Suprapubic skin (tissue), 4 donors: Measurements from ENCODE around the gene SLK.

Experiments used
- CTCF ChIP-seq, 2 donors: fragments of 200-600 bp in 1 of 2; fragments of 450-650 bp in 1 of 2; sonication (generic) in 1 of 2; IDR thresholded peaks; one replicate each; pipeline ENCODE4 v1.5.1; 2016 to 2019; ENCODE audit warnings: antibody characterized with exemption in 2 of 2, mild to moderate bottlenecking in 1 of 2, moderate library complexity in 1 of 2
- EP300 ChIP-seq: sonication (generic); formaldehyde crosslinking; IDR thresholded peaks from one replicate; pipeline ENCODE4 v1.6.1; 2017; ENCODE audit warnings: antibody characterized with exemption
- POLR2A ChIP-seq, 2 donors: fragments of 450-650 bp; IDR thresholded peaks; one replicate each; pipeline ENCODE4 v1.6.1; 2017; ENCODE audit warnings: antibody characterized with exemption in 2 of 2, mild to moderate bottlenecking in 2 of 2, moderate library complexity in 2 of 2
- POLR2AphosphoS5 ChIP-seq, 3 donors: sonication (generic); formaldehyde crosslinking; IDR thresholded peaks; one replicate each; pipeline ENCODE4 v1.6.1; 2017; ENCODE audit warnings: antibody characterized with exemption in 3 of 3

GRCh38 chr10:104026762-104027161 lies 59.8 kb downstream of the SLK start:
- TF ChIP-seq CTCF (IDR thresholded peaks at IDR 0.05) (no peak), POLR2AphosphoS5 (IDR thresholded peaks at IDR 0.05) (no peak), POLR2A (IDR thresholded peaks at IDR 0.05) (no peak), EP300 (no peak)
